SU-DHL-6 (cell line): Measurements from ENCODE around the gene PDIA5.

Experiments
- CTCF ChIP-seq: fragments of 200-600 bp; sonication (generic); IDR thresholded peaks from one replicate; pipeline ENCODE4 v1.5.1; 2017; ENCODE audit warnings: antibody characterized with exemption, mild to moderate bottlenecking, low read length, moderate library complexity; ENCODE audit not compliant: insufficient read depth, poor library complexity, severe bottlenecking
- EZH2phosphoT487 ChIP-seq: fragments of 200-600 bp; sonication (generic), shearing (Covaris generic); conservative IDR thresholded peaks from 2 replicates; pipeline ENCODE4 v1.6.1; 2018; ENCODE audit warnings: mild to moderate bottlenecking, antibody characterized with exemption, low read length, moderate library complexity, mixed read lengths

DNA sequence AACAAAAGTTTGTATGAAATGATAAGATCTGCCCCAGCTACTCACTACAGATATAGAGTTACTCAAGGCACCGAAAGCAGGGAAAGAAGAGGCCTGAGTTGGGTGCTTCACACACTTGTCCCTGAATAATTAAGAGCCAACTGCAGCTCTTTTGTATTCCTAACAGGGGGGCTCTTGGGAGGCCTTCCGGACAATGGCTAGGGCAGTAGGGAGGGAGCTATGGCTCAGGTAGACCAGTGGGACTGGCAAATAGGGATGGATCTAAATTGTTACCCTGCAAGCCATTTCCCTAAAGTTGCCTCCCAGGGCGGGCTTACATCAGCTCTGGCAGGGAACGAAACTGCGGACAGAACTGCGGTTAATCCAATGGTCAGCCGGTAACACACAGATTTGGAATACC is 45.4 kb upstream of the PDIA5 start:
- TF ChIP-seq CTCF (no peak), EZH2phosphoT487 (no peak)
